Heart right ventricle (tissue), 16 donors: ENCODE data around the gene POMT1. TPM values are rescaled to one million over a fixed set of nuclear protein-coding genes. Genes with fewer than 3 reads are reported as not detected.

ENCODE experiments used
- ATAC-seq, 8 donors: fragments of 200-7000 bp; cut with Tn5 transposase; one replicate each; pipeline ENCODE4 v1.9.1; 2020; ENCODE audit warnings: mild to moderate bottlenecking in 8 of 8, moderate library complexity in 8 of 8, moderate number of reproducible peaks in 1 of 8
- DNase-seq, 2 donors: peaks; one replicate each; pipeline ENCODE4 v3.0.0-alpha.2; 2020
- H3K27ac ChIP-seq, 10 donors: fragments of 200-600 bp; sonication (generic) in 2 of 10; one replicate each; pipeline versions ENCODE4 v1.5.0 to v1.8.0; 2020 to 2022; ENCODE audit warnings: mild to moderate bottlenecking in 3 of 10
- H3K27me3 ChIP-seq, 7 donors: fragments of 200-600 bp; one replicate each; pipeline ENCODE4 v1.8.0; 2021 to 2022; ENCODE audit warnings: mild to moderate bottlenecking in 2 of 7
- H3K36me3 ChIP-seq, 9 donors: fragments of 200-600 bp; sonication (generic) in 1 of 9; one replicate each; pipeline versions ENCODE4 v1.5.0 to v1.8.0; 2020 to 2022; ENCODE audit warnings: mild to moderate bottlenecking in 2 of 9
- H3K4me1 ChIP-seq, 9 donors: fragments of 200-600 bp; sonication (generic) in 1 of 9; one replicate each; pipeline versions ENCODE4 v1.5.0 to v1.8.0; 2020 to 2022; ENCODE audit warnings: mild to moderate bottlenecking in 4 of 9
- H3K4me3 ChIP-seq, 10 donors: fragments of 200-600 bp; sonication (generic) in 2 of 10; one replicate each; pipeline versions ENCODE4 v1.5.0 to v1.8.0; 2020 to 2022; ENCODE audit warnings: mild to moderate bottlenecking in 7 of 10, moderate library complexity in 2 of 10
- H3K9me3 ChIP-seq, 11 donors: fragments of 200-600 bp in 10 of 11; sonication (generic) in 2 of 11; one replicate each; pipeline versions ENCODE4 v1.5.0 to v1.8.0; 2013 to 2022; ENCODE audit warnings: mild to moderate bottlenecking in 2 of 11, control low read depth in 1 of 11, moderate library complexity in 1 of 11
- WGBS, 2 donors: extraction: QIAGEN DNeasy Blood & Tissue Kit; methylation state at CpG; one replicate each; pipeline ENCODE4 v1.1.7; 2013; ENCODE audit warnings: inconsistent platforms in 1 of 2; 5-methylcytosine and 5-hydroxymethylcytosine counted together
- intact Hi-C, 10 donors: fragments of 100-400 bp; cut with DNase I; formaldehyde crosslinking; loops; one replicate each; pipeline versions ENCODE4 v1.11.1 to v1.14.2; 2022
- polyA plus RNA-seq, 2 donors: library from polyadenylated mRNA; stranded (reverse); fragments of 200-250 nt; gene quantifications; one replicate each; pipeline ENCODE4 v1.2.3, GENCODE V29; 2013
- total RNA-seq, 10 donors: library from RNA; stranded (reverse); fragmentation: NEBNext Ultra II Directional in 3 of 10; extraction: Animal tissue kit (Norgen Biotek cat#: 25700) in 3 of 10; gene quantifications; one replicate each; pipeline versions ENCODE4 v1.2.1 to v1.2.4, GENCODE V29; 2021 to 2023
- TF ChIP-seq, protein P1 (sequence below), 9 donors: fragments of 200-600 bp; sonication (generic) in 2 of 9; IDR thresholded peaks; one replicate each; pipeline versions ENCODE4 v1.5.0 to v1.8.0; 2021 to 2022; ENCODE audit warnings: antibody characterized with exemption in 9 of 9, mild to moderate bottlenecking in 5 of 9, moderate library complexity in 1 of 9
- donor health status: Arrhythmogenic right ventricular cardiomyopathy.
- donor health status: ischemic (EF 13 %, LVEDD 7.1; RV severe dilation, severe dysfunction).
- donor health status: healthy with polysubstance abuse.
- donor health status: DM: no; HTN: yes; CAD: no.
- donor health status: DM: no; HTN: no; CAD: no.
- donor health status: ischemic (EF 25% LVEDD 6.9; RV normal size, moderate dysfunction).
- donor health status: ischemic (EF 25% LVEDD 5.7; RV mildly dilated, moderate dysfunction).
- donor health status: healthy.
- donor health status: DM: yes; HTN: yes; CAD: no.
- donor health status: Ischemic cardiomyopathy.
- donor health status: ischemic (EF 35%, LVEDD 5.7; RV mildly dilated, moderate dysfunction).
- donor health status: nonischemic (EF 11% LVEDD 7.7; RV severe dilation, severe dysfunction).
- donor health status: DM: yes; HTN: yes; CAD: no.
- donor health status: PGD.
- donor health status: ischemic (EF 29% LVEDD 5.4; RV normal size, mild dysfunction).
- donor health status: nonischemic (EF 23%, LVEDD 6.1; RV moderate dilation, normal function).

POMT1 gene
- total and polyA plus RNA-seq, 12 donors: 17.0 to 34.1 (median 21.2) TPM

DNA sequence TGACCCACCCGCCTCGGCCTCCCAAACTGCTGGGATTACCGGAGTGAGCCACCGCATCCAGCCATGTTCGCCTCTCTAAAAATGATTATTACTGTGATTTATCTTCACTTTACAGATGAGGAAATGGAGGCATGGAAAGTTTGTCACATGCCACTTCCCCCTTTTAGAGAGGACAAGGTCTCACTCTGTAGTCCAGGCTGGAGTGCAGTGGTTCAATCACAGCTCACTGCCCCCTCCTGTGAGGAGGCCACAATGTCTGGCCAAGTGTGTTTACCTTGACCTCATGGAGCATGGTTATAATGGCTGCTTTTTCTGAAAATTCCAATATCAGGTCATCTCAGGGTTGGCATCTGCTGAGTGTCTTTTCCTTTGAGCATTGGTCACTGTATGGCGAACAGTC, 49.3 kb downstream of the POMT1 start:
- H3K27ac ChIP-seq: no peak overlapping the region
- peaks cover 0 to under 1% (median 0%) of the 10 kb centered on the region in 9 donors for H3K4me1 ChIP-seq
- ATAC-seq (no peak), DNase-seq (no peak)
- no peaks in the 10 kb centered on the region for H3K36me3 ChIP-seq
- H3K27me3 ChIP-seq: peaks cover 0 to 85% (median 57%) of the 10 kb centered on the region in 7 donors
- no peaks in the 10 kb centered on the region for H3K9me3 ChIP-seq
- WGBS, 2 donors: 85 to 97% methylated on average over 6 of the region's 6 CpGs
- intact Hi-C loops: no loop called here
- H3K4me3 ChIP-seq: no peak overlapping the region
- TF ChIP-seq, protein P1, sequence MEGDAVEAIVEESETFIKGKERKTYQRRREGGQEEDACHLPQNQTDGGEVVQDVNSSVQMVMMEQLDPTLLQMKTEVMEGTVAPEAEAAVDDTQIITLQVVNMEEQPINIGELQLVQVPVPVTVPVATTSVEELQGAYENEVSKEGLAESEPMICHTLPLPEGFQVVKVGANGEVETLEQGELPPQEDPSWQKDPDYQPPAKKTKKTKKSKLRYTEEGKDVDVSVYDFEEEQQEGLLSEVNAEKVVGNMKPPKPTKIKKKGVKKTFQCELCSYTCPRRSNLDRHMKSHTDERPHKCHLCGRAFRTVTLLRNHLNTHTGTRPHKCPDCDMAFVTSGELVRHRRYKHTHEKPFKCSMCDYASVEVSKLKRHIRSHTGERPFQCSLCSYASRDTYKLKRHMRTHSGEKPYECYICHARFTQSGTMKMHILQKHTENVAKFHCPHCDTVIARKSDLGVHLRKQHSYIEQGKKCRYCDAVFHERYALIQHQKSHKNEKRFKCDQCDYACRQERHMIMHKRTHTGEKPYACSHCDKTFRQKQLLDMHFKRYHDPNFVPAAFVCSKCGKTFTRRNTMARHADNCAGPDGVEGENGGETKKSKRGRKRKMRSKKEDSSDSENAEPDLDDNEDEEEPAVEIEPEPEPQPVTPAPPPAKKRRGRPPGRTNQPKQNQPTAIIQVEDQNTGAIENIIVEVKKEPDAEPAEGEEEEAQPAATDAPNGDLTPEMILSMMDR (IDR thresholded peaks at IDR 0.05): no peak

DNA sequence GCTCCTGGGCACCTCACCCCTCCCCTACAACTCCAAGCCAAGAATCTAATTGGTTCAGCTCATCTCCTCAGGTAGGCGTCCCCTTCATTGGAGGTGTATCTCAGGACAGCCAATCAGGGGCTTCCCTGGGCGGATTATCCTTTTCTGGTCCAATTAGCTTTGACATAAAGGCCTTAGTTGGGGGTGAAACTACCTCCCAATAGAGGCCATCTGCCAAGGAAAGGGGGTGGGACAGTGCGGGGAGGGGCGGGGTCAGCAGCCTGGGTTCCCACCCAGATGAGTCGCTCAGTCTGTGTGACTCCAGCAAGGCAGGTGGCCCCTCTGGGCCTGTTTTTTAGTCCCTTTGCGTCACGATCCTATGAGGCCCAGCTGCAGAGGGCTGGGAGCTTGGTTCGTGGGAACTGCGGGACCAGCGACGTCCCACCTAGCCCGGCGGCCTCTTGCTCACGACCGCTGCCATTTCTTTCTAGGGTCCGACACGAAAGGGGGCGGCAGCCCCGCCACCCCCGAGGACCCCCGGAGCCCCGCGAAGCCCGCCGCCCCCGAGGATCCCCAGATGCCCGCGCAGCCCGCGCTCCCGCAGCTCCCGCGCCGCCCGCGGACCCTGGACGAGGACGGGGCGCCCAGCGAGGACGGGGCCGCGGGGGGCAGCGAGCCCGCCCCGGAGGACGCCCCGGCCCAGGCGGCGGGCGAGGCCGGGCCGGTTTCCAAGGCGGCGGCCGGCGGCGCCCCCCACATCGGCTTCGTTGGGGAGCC, 51.5 kb downstream of the POMT1 start:
- DNase-seq (no peak), ATAC-seq (no peak)
- WGBS, 2 donors: 31 to 41% methylated on average over 36 to 60 of the region's 60 CpGs
- intact Hi-C loops: no loop called here
- Histone ChIP-seq H3K4me1 (no peaks in the 10 kb centered on the region), H3K9me3 (no peaks in the 10 kb centered on the region), H3K36me3 (no peaks in the 10 kb centered on the region), H3K4me3 (no peak overlapping the region), H3K27ac (no peak overlapping the region), H3K27me3 (peaks cover 0 to 62% (median 46%) of the 10 kb centered on the region in 7 donors)
- TF ChIP-seq, protein P1 (IDR thresholded peaks at IDR 0.05): no peak

DNA sequence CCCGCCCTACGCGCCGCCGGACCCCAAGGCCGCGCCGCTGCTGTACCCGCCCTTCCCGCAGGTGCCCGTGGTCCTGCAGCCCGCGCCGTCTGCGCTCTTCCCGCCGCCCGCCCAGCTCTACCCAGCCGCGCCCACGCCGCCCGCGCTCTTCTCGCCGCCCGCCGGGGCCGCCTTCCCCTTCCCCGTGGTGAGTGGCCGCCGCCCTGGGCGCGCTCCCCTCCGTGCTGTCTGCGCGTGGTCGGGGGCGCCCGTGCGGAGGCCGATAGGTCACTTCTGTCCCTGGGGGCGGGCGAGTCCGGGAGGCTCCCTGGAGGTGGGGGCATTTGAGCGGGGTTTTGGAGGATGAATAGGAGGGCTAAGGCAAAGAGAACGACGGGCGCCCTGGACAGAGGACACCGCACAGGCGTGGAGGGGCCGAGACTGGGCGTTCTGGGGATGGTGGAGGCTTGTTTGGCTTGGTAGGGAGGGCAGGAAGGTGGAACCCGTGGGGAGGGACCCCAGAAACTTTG, 52.2 kb downstream of the POMT1 start:
- H3K4me1 ChIP-seq: no peaks in the 10 kb centered on the region
- H3K36me3 ChIP-seq: no peaks in the 10 kb centered on the region
- no peak for ATAC-seq
- H3K4me3 ChIP-seq: no peak overlapping the region
- peaks cover 0 to 1% (median 0%) of the 10 kb centered on the region in 11 donors for H3K9me3 ChIP-seq
- WGBS, 2 donors: 26 to 34% methylated on average over 47 to 54 of the region's 54 CpGs
- no peak for DNase-seq
- intact Hi-C loops: no loop called here
- peaks cover 0 to 56% (median 39%) of the 10 kb centered on the region in 7 donors for H3K27me3 ChIP-seq
- TF ChIP-seq, protein P1 (IDR thresholded peaks at IDR 0.05): no peak
- no peak overlapping the region for H3K27ac ChIP-seq

DNA sequence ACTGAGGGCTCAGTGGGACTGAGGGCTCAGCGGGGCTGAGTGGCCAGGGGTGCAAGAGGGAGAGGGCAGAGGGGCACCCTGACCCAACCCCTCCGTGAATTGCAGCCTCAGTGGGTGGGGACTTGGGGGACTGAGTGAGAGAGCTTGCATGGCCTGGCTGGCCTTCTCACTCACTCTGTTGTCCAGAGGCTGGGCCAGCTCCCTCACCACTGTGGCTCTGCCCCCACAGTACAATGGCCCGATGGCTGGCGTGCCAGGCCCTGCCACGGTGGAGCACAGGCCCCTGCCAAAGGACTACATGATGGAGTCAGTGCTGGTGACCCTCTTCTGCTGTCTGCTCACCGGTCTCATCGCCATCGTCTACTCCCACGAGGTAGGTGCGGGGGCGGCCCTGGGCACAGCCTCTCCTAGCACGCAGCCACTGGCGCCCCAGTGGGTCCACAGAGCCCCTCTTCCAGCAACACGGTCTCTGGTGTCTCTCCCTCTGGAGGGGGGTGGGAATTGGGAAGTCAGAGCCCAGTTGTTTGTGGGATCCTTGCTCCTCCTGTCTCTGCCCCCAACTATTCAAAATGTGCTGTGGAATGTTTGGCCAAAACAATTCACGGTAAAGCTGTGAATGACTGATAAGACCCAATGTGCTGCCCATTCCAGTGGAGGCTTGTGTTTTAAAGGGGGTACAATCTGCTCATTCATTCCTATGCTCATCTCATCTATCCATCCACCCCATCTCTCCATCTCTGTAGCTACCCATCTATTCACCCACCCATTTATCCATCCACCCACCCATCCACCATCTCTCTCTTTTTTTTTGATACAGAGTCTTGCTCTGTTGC, 53.3 kb downstream of the POMT1 start:
- no peak for DNase-seq
- H3K27me3 ChIP-seq: peaks cover 0 to 48% (median 38%) of the 10 kb centered on the region in 7 donors
- H3K4me3 ChIP-seq: no peak overlapping the region
- H3K9me3 ChIP-seq: peaks cover 0 to 7% (median 0%) of the 10 kb centered on the region in 11 donors
- no peaks in the 10 kb centered on the region for H3K36me3 ChIP-seq
- TF ChIP-seq, protein P1 (IDR thresholded peaks at IDR 0.05): no peak
- H3K4me1 ChIP-seq: no peaks in the 10 kb centered on the region
- no peak overlapping the region for H3K27ac ChIP-seq
- ATAC-seq: peak in 4 of 8 donors; percentile 18 to 29 (median 25)
- WGBS, 2 donors: 83% methylated on average over 15 of the region's 15 CpGs
- intact Hi-C loops: no loop called here
